NCI-H226 (cell line): ENCODE measurements around the gene TOMM34.

ENCODE experiments used
- DNase-seq: peaks from one replicate; pipeline ENCODE4 v3.0.0-alpha.2; 2015

Gene TOMM34

GRCh38 chr20:44960103-44960852, at the start of gene TOMM34:
Gene TOMM34, minus strand, starts transcription at chr20:44960397. Its CDS starts 64 bp downstream, at chr20:44960333.
- peak; percentile 95 for DNase-seq

- DNase-seq, result peak; percentile 40
These were observed 48.4 kb upstream of the TOMM34 start for GRCh38 chr20:45008521-45009049.

- no peak for DNase-seq
These were observed 37.5 kb upstream of the TOMM34 start for GRCh38 chr20:44997668-44998067.

GRCh38 chr20:44997171-44997570, 37.0 kb upstream of the TOMM34 start:
- DNase-seq, result no peak

- peak; percentile 55 for DNase-seq
These were observed 33.1 kb upstream of the TOMM34 start for GRCh38 chr20:44993343-44993742.

- no peak for DNase-seq
These were observed 30.8 kb upstream of the TOMM34 start for GRCh38 chr20:44990957-44991356.

GRCh38 chr20:44990425-44990824, 30.2 kb upstream of the TOMM34 start:
- DNase-seq, result no peak

GRCh38 chr20:44988631-44989171, 28.5 kb upstream of the TOMM34 start:
- no peak for DNase-seq

- no peak for DNase-seq
These were observed 23.0 kb upstream of the TOMM34 start for GRCh38 chr20:44983093-44983674.

GRCh38 chr20:44981736-44982406, 21.7 kb upstream of the TOMM34 start:
- no peak for DNase-seq

- DNase-seq, result no peak
These were observed 19.0 kb upstream of the TOMM34 start for GRCh38 chr20:44979090-44979621.

GRCh38 chr20:44976698-44977097, 16.5 kb upstream of the TOMM34 start:
- DNase-seq, result no peak

GRCh38 chr20:44973053-44973452, 12.9 kb upstream of the TOMM34 start:
- DNase-seq, result no peak

- DNase-seq, result no peak
These were observed 10.1 kb upstream of the TOMM34 start for GRCh38 chr20:44970243-44970757.

- no peak for DNase-seq
These were observed 9.2 kb upstream of the TOMM34 start for GRCh38 chr20:44969300-44969894.

GRCh38 chr20:44967207-44967807, 7.1 kb upstream of the TOMM34 start:
- no peak for DNase-seq

GRCh38 chr20:44966030-44966961, 6.1 kb upstream of the TOMM34 start, which contains the start of gene STK4:
Gene STK4, plus strand, starts transcription at chr20:44966512. Its CDS starts 57 bp downstream, at chr20:44966569.
- DNase-seq, result peak; percentile 89

GRCh38 chr20:44965651-44966029, 5.4 kb upstream of the TOMM34 start:
- DNase-seq, result no peak

- DNase-seq, result no peak
These were observed 3.4 kb upstream of the TOMM34 start for GRCh38 chr20:44963325-44964215.

GRCh38 chr20:44962483-44962882, 2.3 kb upstream of the TOMM34 start:
- DNase-seq, result no peak
